Effector memory CD4-positive, alpha-beta T cell (primary cell): ENCODE measurements around the gene PODN.

Experiments used
- DNase-seq, 3 donors: peaks; one replicate each; pipeline ENCODE4 v3.0.0-alpha.2; 2020
- H3K27ac ChIP-seq: 2 replicates; pipeline ENCODE4 v1.7.0; 2013; ENCODE audit warnings: mild to moderate bottlenecking, low read length, moderate library complexity; ENCODE audit not compliant: insufficient read depth, poor library complexity, severe bottlenecking
- H3K27me3 ChIP-seq: replicated peaks from 2 replicates; pipeline ENCODE4 v1.7.0; 2013; ENCODE audit warnings: mild to moderate bottlenecking, low read length; ENCODE audit not compliant: insufficient read depth, control insufficient read depth, poor library complexity, severe bottlenecking
- H3K36me3 ChIP-seq: 2 replicates; pipeline ENCODE4 v1.7.0; 2013; ENCODE audit warnings: mild to moderate bottlenecking, low read length, moderate library complexity; ENCODE audit not compliant: control insufficient read depth, insufficient read depth
- H3K4me1 ChIP-seq: 2 replicates; pipeline ENCODE4 v1.7.0; 2013; ENCODE audit warnings: low read length, mild to moderate bottlenecking; ENCODE audit not compliant: control insufficient read depth, insufficient read depth, poor library complexity, severe bottlenecking
- H3K4me3 ChIP-seq: 2 replicates; pipeline ENCODE4 v1.7.0; 2013; ENCODE audit warnings: low read length, low read depth, mild to moderate bottlenecking; ENCODE audit not compliant: insufficient read depth, poor library complexity, severe bottlenecking
- H3K9me3 ChIP-seq: 2 replicates; pipeline ENCODE4 v1.7.0; 2013; ENCODE audit warnings: mild to moderate bottlenecking, low read length, moderate library complexity; ENCODE audit not compliant: control insufficient read depth

The PODN gene

DNA sequence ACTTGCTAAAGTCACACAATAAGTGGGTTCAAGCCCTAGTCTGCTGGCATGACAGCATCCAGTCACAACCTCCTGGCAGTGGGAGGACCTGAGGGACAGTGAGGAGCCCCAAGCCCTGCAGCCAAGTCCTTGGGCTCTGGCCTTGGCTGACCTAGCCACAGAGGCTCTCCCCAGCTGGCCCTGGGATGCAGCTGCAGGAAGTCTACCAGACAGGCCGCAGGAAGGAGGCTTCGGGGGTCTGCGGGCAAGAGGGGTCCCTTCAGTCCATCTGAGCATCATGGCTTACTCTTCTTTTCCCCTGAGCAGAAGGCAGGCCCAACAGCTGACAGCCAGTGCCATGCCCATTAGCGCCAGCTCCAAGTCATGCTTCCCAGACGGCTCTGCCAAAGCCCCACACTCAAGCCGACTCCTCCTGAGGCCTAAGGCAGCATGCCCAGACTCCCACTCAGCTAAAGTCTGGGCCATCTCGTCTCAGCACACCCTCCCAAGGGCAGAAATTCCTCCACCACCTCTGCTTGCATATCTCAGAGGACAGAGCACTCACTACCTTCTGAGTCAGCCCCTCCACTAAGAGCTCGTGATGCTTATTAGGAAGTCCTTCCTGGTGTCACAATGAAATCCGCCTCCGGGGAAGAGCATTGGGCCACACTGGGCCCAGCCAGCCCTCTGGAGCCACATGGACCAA lies 60.3 kb downstream of the PODN start:
- H3K27ac ChIP-seq, result no peak overlapping the region
- H3K4me1 ChIP-seq, result no peaks in the 10 kb centered on the region
- no peaks in the 10 kb centered on the region for H3K27me3 ChIP-seq
- no peaks in the 10 kb centered on the region for H3K9me3 ChIP-seq
- no peak overlapping the region for H3K4me3 ChIP-seq
- no peak for DNase-seq
- no peaks in the 10 kb centered on the region for H3K36me3 ChIP-seq

- H3K27ac ChIP-seq, result no peak overlapping the region
Measured at GRCh38 chr1:53122961-53123413, 61.0 kb downstream of the PODN start.

DNA sequence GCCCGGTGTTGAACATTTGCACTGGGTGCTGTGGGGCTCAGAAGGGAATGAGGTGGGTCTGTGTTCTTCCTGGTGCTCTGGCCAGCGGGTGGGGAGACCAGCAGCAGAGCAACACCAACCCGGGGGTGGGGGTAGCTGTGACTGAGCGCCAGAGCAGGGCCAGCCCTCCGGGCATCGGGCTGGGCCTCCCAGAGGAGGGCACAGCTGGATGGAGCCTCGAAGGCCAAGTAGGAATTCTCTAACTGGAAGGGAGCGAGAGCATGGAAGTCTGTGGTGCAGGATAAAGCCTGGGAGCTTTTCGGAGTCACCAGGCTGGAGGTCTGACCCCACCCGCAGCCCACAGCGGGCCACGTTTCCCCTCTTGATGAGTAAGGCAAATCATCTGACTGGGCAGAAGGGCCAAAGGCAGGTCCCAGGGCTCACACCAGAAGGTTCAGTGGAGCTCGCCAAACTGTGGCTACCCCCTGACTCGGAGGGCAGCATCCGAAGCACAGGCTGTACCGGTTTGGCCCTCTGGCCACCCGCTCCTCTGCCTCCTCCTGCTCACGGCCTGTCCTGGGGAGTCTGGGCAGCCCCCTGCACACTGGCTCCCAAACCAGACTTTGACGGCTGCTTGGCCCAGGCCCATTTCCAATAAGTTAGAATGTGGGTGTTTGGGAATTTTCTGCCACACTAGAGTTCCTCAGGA lies 61.6 kb downstream of the PODN start:
- H3K36me3 ChIP-seq, result no peaks in the 10 kb centered on the region
- no peaks in the 10 kb centered on the region for H3K9me3 ChIP-seq
- no peak overlapping the region for H3K27ac ChIP-seq
- no peak overlapping the region for H3K4me3 ChIP-seq
- DNase-seq, result no peak
- H3K4me1 ChIP-seq, result no peaks in the 10 kb centered on the region
- H3K27me3 ChIP-seq, result no peaks in the 10 kb centered on the region

More at GRCh38 chr1:53122961-53123413, 61.0 kb downstream of the PODN start:
- Histone ChIP-seq H3K36me3 (no peaks in the 10 kb centered on the region), H3K9me3 (no peaks in the 10 kb centered on the region), H3K4me3 (no peak overlapping the region), H3K4me1 (no peaks in the 10 kb centered on the region), H3K27me3 (no peaks in the 10 kb centered on the region)
- DNase-seq, result no peak

DNA sequence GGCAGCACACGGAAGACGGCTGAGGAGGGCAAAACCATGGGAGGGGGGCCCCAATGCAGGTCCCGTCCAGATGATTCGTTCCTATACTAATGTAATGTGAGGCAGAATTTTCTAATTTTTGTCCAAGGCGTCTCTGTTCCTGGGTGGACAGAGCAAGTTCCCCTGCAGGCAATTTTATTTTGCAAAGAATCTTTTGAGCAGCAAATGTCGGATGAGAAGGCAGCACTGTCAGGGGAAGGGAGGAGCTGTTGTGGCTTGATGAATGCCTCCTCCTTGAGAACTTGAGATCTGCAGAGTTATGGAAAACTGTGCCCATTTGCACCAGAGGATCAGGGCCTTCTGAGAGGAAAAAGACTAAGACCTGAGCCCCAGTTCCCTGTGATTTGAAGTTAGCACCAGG lies 63.1 kb downstream of the PODN start:
- H3K27ac ChIP-seq, result no peak overlapping the region
- no peaks in the 10 kb centered on the region for H3K4me1 ChIP-seq
- no peak for DNase-seq
- no peaks in the 10 kb centered on the region for H3K36me3 ChIP-seq
- no peak overlapping the region for H3K4me3 ChIP-seq
- H3K9me3 ChIP-seq, result no peaks in the 10 kb centered on the region
- H3K27me3 ChIP-seq, result no peaks in the 10 kb centered on the region

GRCh38 chr1:53125623-53126360 lies 63.8 kb downstream of the PODN start:
- no peaks in the 10 kb centered on the region for H3K9me3 ChIP-seq
- no peaks in the 10 kb centered on the region for H3K4me1 ChIP-seq
- no peak for DNase-seq
- no peaks in the 10 kb centered on the region for H3K36me3 ChIP-seq
- H3K4me3 ChIP-seq, result no peak overlapping the region
- no peak overlapping the region for H3K27ac ChIP-seq
- H3K27me3 ChIP-seq, result no peaks in the 10 kb centered on the region

DNA sequence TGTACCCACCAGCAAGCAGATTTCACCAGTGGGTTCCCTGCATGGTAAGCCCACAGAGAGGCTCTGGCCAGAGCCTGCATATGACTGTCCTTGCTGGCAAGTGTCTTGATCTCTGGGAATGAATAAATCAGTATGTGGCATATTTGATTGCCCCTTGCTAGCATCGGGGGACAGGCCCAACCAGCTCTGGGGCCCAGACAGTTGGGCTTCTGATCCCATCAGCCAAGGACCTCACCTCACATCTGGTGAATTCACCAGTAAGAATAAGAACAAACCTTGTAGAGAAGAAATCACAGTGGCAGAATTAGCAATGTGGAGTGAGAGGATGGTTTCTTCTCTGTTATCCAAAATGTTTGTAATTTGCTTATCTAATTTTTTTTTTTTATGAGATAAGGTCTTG lies 64.5 kb downstream of the PODN start:
- Histone ChIP-seq H3K36me3 (no peaks in the 10 kb centered on the region), H3K4me3 (no peak overlapping the region), H3K4me1 (no peaks in the 10 kb centered on the region), H3K9me3 (no peaks in the 10 kb centered on the region), H3K27ac (no peak overlapping the region), H3K27me3 (no peaks in the 10 kb centered on the region)
- no peak for DNase-seq

- Histone ChIP-seq H3K27ac (no peak overlapping the region), H3K36me3 (no peaks in the 10 kb centered on the region), H3K4me1 (no peaks in the 10 kb centered on the region)
Measured at GRCh38 chr1:53127546-53127945, 65.5 kb downstream of the PODN start.

DNA sequence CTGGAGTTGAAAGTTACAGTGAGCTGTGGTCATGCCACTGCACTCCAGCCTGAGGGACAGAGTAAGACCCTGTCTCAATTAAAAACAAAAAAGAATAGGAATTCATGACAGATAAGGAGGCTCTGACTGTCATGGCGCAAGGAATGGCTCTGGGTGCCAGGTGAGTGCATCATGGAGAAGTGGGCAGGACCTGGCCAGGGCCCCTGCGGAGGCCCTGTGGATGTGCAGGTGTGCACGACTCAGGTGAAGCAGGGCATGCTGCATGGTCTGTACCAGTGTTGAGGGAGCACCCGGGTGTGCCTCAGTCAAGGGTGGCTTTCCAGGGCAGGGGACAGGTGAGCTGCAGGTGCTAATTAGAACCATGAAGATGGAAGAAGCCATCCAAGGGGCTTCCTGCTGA lies 66.4 kb downstream of the PODN start:
- DNase-seq, result no peak
- no peaks in the 10 kb centered on the region for H3K36me3 ChIP-seq
- H3K27ac ChIP-seq, result no peak overlapping the region

More at GRCh38 chr1:53127546-53127945, 65.5 kb downstream of the PODN start:
- Histone ChIP-seq H3K4me3 (no peak overlapping the region), H3K9me3 (no peaks in the 10 kb centered on the region), H3K27me3 (no peaks in the 10 kb centered on the region)
- DNase-seq, result no peak

DNA sequence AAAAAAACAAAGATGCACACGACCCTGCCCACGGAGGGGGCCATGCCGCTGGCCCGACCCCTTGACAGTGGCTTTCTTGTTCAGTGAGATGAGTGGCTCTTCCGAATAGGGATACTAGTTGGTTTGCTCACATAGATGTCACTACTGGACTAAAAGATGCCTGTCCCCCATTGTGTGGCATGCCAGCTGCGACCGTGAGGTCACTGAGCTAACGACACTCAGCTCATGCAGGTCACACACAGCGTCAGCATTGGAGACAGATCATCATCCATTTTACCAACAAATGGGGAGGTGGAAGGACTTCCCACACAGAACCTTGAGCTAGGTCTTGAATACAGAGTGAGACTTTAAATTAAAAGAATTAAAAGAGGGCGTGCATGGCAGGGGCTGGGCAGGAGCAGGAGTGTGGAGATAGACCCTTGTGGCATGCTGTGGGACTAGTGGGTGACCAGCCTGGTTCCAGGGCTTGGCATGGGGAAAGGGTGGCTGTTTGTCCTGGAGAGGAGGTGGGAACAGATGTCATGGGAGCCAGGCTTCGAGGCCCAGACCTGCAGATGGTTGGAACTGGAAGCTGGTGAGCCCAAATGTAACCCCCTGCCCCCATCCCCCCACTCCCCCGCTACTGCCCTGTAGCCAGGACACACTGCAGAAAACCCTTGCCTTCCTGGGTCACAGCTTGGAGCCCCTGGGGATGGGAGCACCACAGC lies 68.0 kb downstream of the PODN start:
- no peak for DNase-seq
- H3K4me1 ChIP-seq, result no peaks in the 10 kb centered on the region
- no peaks in the 10 kb centered on the region for H3K9me3 ChIP-seq
- no peak overlapping the region for H3K4me3 ChIP-seq
- no peak overlapping the region for H3K27ac ChIP-seq
- H3K36me3 ChIP-seq, result no peaks in the 10 kb centered on the region
- H3K27me3 ChIP-seq, result no peaks in the 10 kb centered on the region

More for the DNA sequence above, 66.4 kb downstream of the PODN start:
- H3K4me1 ChIP-seq, result no peaks in the 10 kb centered on the region
- H3K4me3 ChIP-seq, result no peak overlapping the region
- no peaks in the 10 kb centered on the region for H3K9me3 ChIP-seq
- no peaks in the 10 kb centered on the region for H3K27me3 ChIP-seq
